SK-N-SH (cell line): ENCODE results near the gene DOK7. TPM values are rescaled to one million over a fixed set of nuclear protein-coding genes. Genes with fewer than 3 reads are reported as not detected.

Experiments used
- CTCF ChIA-PET: fragments of 300-600, 350-600 bp; formaldehyde crosslinking; extraction: SDS; loops from one replicate; lab custom pipeline; 2021; lab: Yijun Ruan, JAX
- POLR2A ChIA-PET: fragments of 350-600 bp; sonication (Branson Sonifier 250); formaldehyde crosslinking; extraction: SDS; loops from one replicate; lab custom pipeline; 2020; ENCODE audit warnings: antibody characterized with exemption, inconsistent platforms; lab: Yijun Ruan, JAX
- DNase-seq: peaks from one replicate; pipeline ENCODE4 v3.0.0; 2012
- H2AFZ ChIP-seq: fragments of 200-600 bp; sonication (generic); 2 replicates; pipeline ENCODE4 v1.8.1; 2016; ENCODE audit warnings: antibody characterized with exemption, mild to moderate bottlenecking, low read depth
- H3F3A ChIP-seq: fragments of 200-600 bp; sonication (generic); replicated peaks from 2 replicates; pipeline ENCODE3; 2016; ENCODE audit warnings: antibody characterized with exemption, mild to moderate bottlenecking; ENCODE audit not compliant: insufficient read depth
- H3K27ac ChIP-seq, 2 experiments: fragments of 200-500 bp in 1 of 2; fragments of 200-600 bp in 1 of 2; sonication (Bioruptor generic) in 1 of 2; sonication (generic), shearing (Covaris generic) in 1 of 2; 2 replicates each; pipeline versions ENCODE4 v1.5.1 to v1.6.1; 2014 to 2016; ENCODE audit warnings: low read depth in 2 of 2, inconsistent platforms in 1 of 2, low read length in 1 of 2, mild to moderate bottlenecking in 1 of 2, mixed read lengths in 1 of 2
- H3K27me3 ChIP-seq: fragments of 200-600 bp; sonication (generic), shearing (Covaris generic); 2 replicates; pipeline ENCODE4 v1.6.1; 2016; ENCODE audit warnings: mixed run types; ENCODE audit not compliant: insufficient read depth
- H3K36me3 ChIP-seq, 2 experiments: fragments of 200-500 bp in 1 of 2; fragments of 200-600 bp in 1 of 2; sonication (Bioruptor generic) in 1 of 2; sonication (generic) in 1 of 2; replicated peaks in 1 of 2; 2 replicates each; pipeline versions ENCODE3 to v1.5.1; 2014 to 2016; ENCODE audit warnings: low read length in 1 of 2, mild to moderate bottlenecking in 1 of 2; ENCODE audit not compliant: insufficient read depth in 2 of 2, control insufficient read depth in 1 of 2
- H3K4me1 ChIP-seq, 2 experiments: fragments of 200-500 bp in 1 of 2; fragments of 200-600 bp in 1 of 2; sonication (Bioruptor generic) in 1 of 2; sonication (generic), shearing (Covaris generic) in 1 of 2; 2 replicates each; pipeline versions ENCODE4 v1.5.1 to v1.6.1; 2014 to 2016; ENCODE audit warnings: low read depth in 1 of 2, low read length in 1 of 2, mixed run types in 1 of 2; ENCODE audit not compliant: insufficient read depth in 2 of 2, control insufficient read depth in 1 of 2
- H3K4me2 ChIP-seq: fragments of 200-600 bp; sonication (generic), shearing (Covaris generic); 2 replicates; pipeline ENCODE4 v1.6.1; 2017; ENCODE audit warnings: mixed run types
- H3K4me3 ChIP-seq, 2 experiments: fragments of 200-500 bp in 1 of 2; fragments of 200-600 bp in 1 of 2; sonication (Bioruptor generic) in 1 of 2; sonication (generic), shearing (Covaris generic) in 1 of 2; 2 replicates each; pipeline versions ENCODE4 v1.5.1 to v1.8.1; 2014 to 2016; ENCODE audit warnings: low read depth in 2 of 2, inconsistent platforms in 1 of 2, low read length in 1 of 2, mild to moderate bottlenecking in 1 of 2, mixed read lengths in 1 of 2, moderate library complexity in 1 of 2
- H3K79me2 ChIP-seq: fragments of 200-600 bp; sonication (generic); 2 replicates; pipeline ENCODE4 v1.8.1; 2017; ENCODE audit warnings: mild to moderate bottlenecking; ENCODE audit not compliant: insufficient read depth
- H3K9ac ChIP-seq: fragments of 200-600 bp; sonication (generic); 2 replicates; pipeline ENCODE4 v1.6.1; 2017; ENCODE audit warnings: mixed run types
- H3K9me2 ChIP-seq: fragments of 200-600 bp; sonication (generic); 2 replicates; pipeline ENCODE4 v1.6.1; 2017; ENCODE audit warnings: mixed run types
- H3K9me3 ChIP-seq: fragments of 200-600 bp; sonication (generic); 2 replicates; pipeline ENCODE4 v1.6.1; 2017; ENCODE audit warnings: mixed run types, mild to moderate bottlenecking, moderate library complexity
- H4K20me1 ChIP-seq: fragments of 200-600 bp; sonication (generic); 2 replicates; pipeline ENCODE4 v1.6.1; 2017; ENCODE audit warnings: mild to moderate bottlenecking, mixed run types; ENCODE audit not compliant: insufficient read depth
- CTCF ChIP-seq: fragments of 200-600 bp; sonication (generic); IDR thresholded peaks from 2 replicates; pipeline ENCODE4 v1.6.1; 2017; ENCODE audit warnings: antibody characterized with exemption, mild to moderate bottlenecking, moderate library complexity
- ELF1 ChIP-seq: IDR thresholded peaks from 2 replicates; pipeline ENCODE4 v1.4.0; 2012
- EP300 ChIP-seq, 2 experiments: IDR thresholded peaks; 2 replicates each; pipeline versions ENCODE4 v1.4.0 to v1.6.1; 2012; ENCODE audit warnings: borderline replicate concordance in 1 of 2, low read depth in 1 of 2, low read length in 1 of 2
- IRF3 ChIP-seq: fragments of 150-350 bp; IDR thresholded peaks from 2 replicates; pipeline ENCODE4 v1.6.1; 2016; ENCODE audit warnings: mild to moderate bottlenecking, low read depth, low read length
- MEF2A ChIP-seq: IDR thresholded peaks from 2 replicates; pipeline ENCODE4 v1.4.0; 2012; ENCODE audit warnings: low read depth, borderline replicate concordance
- MXI1 ChIP-seq: IDR thresholded peaks from 2 replicates; pipeline ENCODE4 v1.6.1; 2012; ENCODE audit warnings: mild to moderate bottlenecking, low read depth, low read length, improper control_type of control experiment
- PBX3 ChIP-seq: IDR thresholded peaks from 2 replicates; pipeline ENCODE4; 2012
- RAD21 ChIP-seq: IDR thresholded peaks from 2 replicates; pipeline ENCODE4 v1.6.1; 2012; ENCODE audit warnings: mild to moderate bottlenecking, low read length
- REST ChIP-seq: IDR thresholded peaks from 2 replicates; pipeline ENCODE4 v1.6.1; 2012; ENCODE audit warnings: mild to moderate bottlenecking, low read depth, low read length, moderate library complexity
- RFX5 ChIP-seq: IDR thresholded peaks from 2 replicates; pipeline ENCODE4 v1.6.1; 2012; ENCODE audit warnings: mild to moderate bottlenecking, improper control_type of control experiment, low read length
- SMC3 ChIP-seq: IDR thresholded peaks from 2 replicates; pipeline ENCODE4 v1.6.1; 2012; ENCODE audit warnings: low read depth, low read length, improper control_type of control experiment
- TAF1 ChIP-seq: IDR thresholded peaks from 2 replicates; pipeline ENCODE4 v1.6.1; 2012; ENCODE audit warnings: low read depth, mild to moderate bottlenecking, low read length, moderate library complexity, borderline replicate concordance
- TCF12 ChIP-seq: IDR thresholded peaks from 2 replicates; pipeline ENCODE4 v1.4.0; 2012
- USF1 ChIP-seq: IDR thresholded peaks from 2 replicates; pipeline ENCODE4 v1.4.0; 2012; ENCODE audit warnings: low read depth, borderline replicate concordance
- WGBS: methylation state at CpG from one replicate; pipeline ENCODE4 v1.1.6; 2017; ENCODE audit warnings: low lambda C conversion rate; 5-methylcytosine and 5-hydroxymethylcytosine counted together
- polyA plus RNA-seq, 3 experiments: library from polyadenylated mRNA; depleted of rRNA; stranded (reverse); fragments of >200 nt; gene quantifications; 2 replicates each; pipeline ENCODE4 v1.2.3, GENCODE V29; 2012

DOK7 gene
- polyA plus RNA-seq, 1 of the 3 experiments (the other 2 are of a cell fraction), result not detected

GRCh38 chr4:3514806-3515501 is 51.8 kb downstream of the DOK7 start:
- H3K27ac ChIP-seq, result no peak overlapping the region
- H3K36me3 ChIP-seq, result peaks cover 3 to 82% of the 10 kb centered on the region in 2 experiments
- no peaks in the 10 kb centered on the region; the same call in 1 of the 2 replicates for H3K79me2 ChIP-seq
- WGBS, result 88% methylated on average over 18 of the region's 31 CpGs
- H3K9me2 ChIP-seq, result no peaks in the 10 kb centered on the region
- H3K27me3 ChIP-seq, result no peaks in the 10 kb centered on the region
- CTCF ChIA-PET, result interaction anchor here (0.6 to 2.4 kb wide), 8 partner anchors 9 to 366 kb away, joined by 3 to 14 read pairs (median 3); no protein-coding TSS in a partner anchor
- H3K9ac ChIP-seq, result no peak overlapping the region
- DNase-seq, result no peak
- no peaks in the 10 kb centered on the region for H3K9me3 ChIP-seq
- H2AFZ ChIP-seq, result no peak overlapping the region
- no peaks in the 10 kb centered on the region for H3F3A ChIP-seq
- TF ChIP-seq RAD21 (0 out of 2 replicates have a peak, but pooled peaks have one; percentile 8), CTCF (peak; percentile 30), SMC3 (0 out of 2 replicates have a peak, but pooled peaks have one; percentile 13), TAF1 (no peak)
- no peaks in the 10 kb centered on the region for H3K4me1 ChIP-seq
- no peak overlapping the region for H3K4me2 ChIP-seq
- no peaks in the 10 kb centered on the region for H4K20me1 ChIP-seq
- H3K4me3 ChIP-seq, result no peak overlapping the region
- POLR2A ChIA-PET, result interaction anchor here (1.2 kb wide), 1 partner anchor 23 kb away, joined by 3 read pairs; no protein-coding TSS in a partner anchor

- no peaks in the 10 kb centered on the region; the same call in 1 of the 2 replicates for H3K79me2 ChIP-seq
- WGBS, result 94% methylated on average over 15 of the region's 15 CpGs
- TF ChIP-seq MXI1, result no peak
- TF ChIP-seq REST, result no peak
- no peak for TF ChIP-seq IRF3
- no peak for TF ChIP-seq ELF1
- TF ChIP-seq MEF2A, result no peak
- no peak for TF ChIP-seq USF1
- TF ChIP-seq RFX5, result no peak
- no peak for TF ChIP-seq EP300 (IDR thresholded peaks at IDR 0.05; ENCODE audit: borderline replicate concordance in 1 of 2, low read depth in 1 of 2, low read length in 1 of 2)
- TF ChIP-seq TCF12, result no peak
- TF ChIP-seq PBX3, result no peak
- TF ChIP-seq, all 33 proteins: peak for 0
- Histone ChIP-seq H3K27me3 (no peaks in the 10 kb centered on the region), H3F3A (no peaks in the 10 kb centered on the region), H3K27ac (no peak overlapping the region), H3K9me3 (no peaks in the 10 kb centered on the region), H3K4me2 (no peak overlapping the region), H3K36me3 (peaks cover 3 to 83% of the 10 kb centered on the region in 2 experiments), H3K9me2 (no peaks in the 10 kb centered on the region), H3K4me1 (no peaks in the 10 kb centered on the region), H2AFZ (no peak overlapping the region), H3K9ac (no peak overlapping the region), H4K20me1 (no peaks in the 10 kb centered on the region), H3K4me3 (no peak overlapping the region)
- POLR2A ChIA-PET, result no interaction called here
- no peak for DNase-seq
- CTCF ChIA-PET, result interaction anchor here (0.8 to 2.4 kb wide), 4 partner anchors 10 to 169 kb away, joined by 3 to 14 read pairs (median 6); no protein-coding TSS in a partner anchor
Observed at GRCh38 chr4:3515646-3516045, 52.5 kb downstream of the DOK7 start.
